GM23338 (cell line): Measurements from ENCODE around the gene ANKRD44. TPM values are rescaled to one million over a fixed set of nuclear protein-coding genes. Genes with fewer than 3 reads are reported as not detected.

ENCODE experiments used
- ATAC-seq: fragments of 200-7000 bp; cut with Tn5 transposase; 3 replicates; pipeline ENCODE4 v1.9.1; 2020
- DNase-seq: peaks from one replicate; pipeline ENCODE4 v3.0.0-alpha.2; 2015; ENCODE audit warnings: low spot score
- H2AFZ ChIP-seq: fragments of 200-600 bp; sonication (generic); 2 replicates; pipeline ENCODE4 v1.8.0; 2016; ENCODE audit warnings: antibody characterized with exemption, mild to moderate bottlenecking, moderate library complexity
- H3F3A ChIP-seq: fragments of 200-600 bp; sonication (generic); replicated peaks from 2 replicates; pipeline ENCODE4 v1.8.0; 2017; ENCODE audit warnings: antibody characterized with exemption, mixed run types, low read depth
- H3K27ac ChIP-seq: fragments of 200-600 bp; sonication (generic); 2 replicates; pipeline ENCODE4 v1.6.1; 2016; ENCODE audit warnings: low read depth
- H3K27me3 ChIP-seq: fragments of 200-600 bp; sonication (generic); 2 replicates; pipeline ENCODE4 v1.8.0; 2016; ENCODE audit warnings: mild to moderate bottlenecking, mixed run types, moderate library complexity; ENCODE audit not compliant: insufficient read depth
- H3K36me3 ChIP-seq: fragments of 200-600 bp; sonication (generic); 2 replicates; pipeline ENCODE4 v1.8.0; 2016; ENCODE audit warnings: mild to moderate bottlenecking; ENCODE audit not compliant: insufficient read depth
- H3K4me1 ChIP-seq: fragments of 200-600 bp; sonication (generic); 2 replicates; pipeline ENCODE4 v1.8.0; 2016; ENCODE audit warnings: mild to moderate bottlenecking, moderate library complexity; ENCODE audit not compliant: insufficient read depth
- H3K4me2 ChIP-seq: fragments of 200-600 bp; sonication (generic); 2 replicates; pipeline ENCODE4 v1.7.1; 2017; ENCODE audit warnings: mixed run types
- H3K4me3 ChIP-seq: fragments of 200-600 bp; sonication (generic); 2 replicates; pipeline ENCODE4 v1.6.1; 2016; ENCODE audit warnings: mixed run types
- H3K79me2 ChIP-seq: fragments of 200-600 bp; sonication (generic); replicated peaks from 2 replicates; pipeline ENCODE4 v1.8.0; 2017; ENCODE audit warnings: mild to moderate bottlenecking; ENCODE audit not compliant: insufficient read depth
- H3K9me2 ChIP-seq: fragments of 200-600 bp; sonication (generic); 2 replicates; pipeline ENCODE4 v1.8.0; 2017; ENCODE audit not compliant: insufficient read depth
- H4K20me1 ChIP-seq: fragments of 200-600 bp; sonication (generic); replicated peaks from 2 replicates; pipeline ENCODE4 v1.8.0; 2017; ENCODE audit warnings: mild to moderate bottlenecking; ENCODE audit not compliant: insufficient read depth
- H3K27ac Mint-ChIP-seq: 2 replicates; pipeline ENCODE4 v1.8.0; 2020; ENCODE audit warnings: inconsistent platforms, mild to moderate bottlenecking, moderate library complexity, mixed read lengths
- H3K27me3 Mint-ChIP-seq: 3 replicates; pipeline ENCODE4 v1.8.0; 2022; ENCODE audit warnings: low read depth, mild to moderate bottlenecking, moderate library complexity, mixed read lengths, inconsistent platforms; ENCODE audit not compliant: insufficient read depth, poor library complexity
- H3K36me3 Mint-ChIP-seq: 3 replicates; pipeline ENCODE4 v1.8.0; 2021; ENCODE audit warnings: low read depth, mild to moderate bottlenecking, inconsistent platforms, moderate library complexity, mixed read lengths
- H3K4me1 Mint-ChIP-seq: 3 replicates; pipeline ENCODE4 v1.8.0; 2020; ENCODE audit warnings: mild to moderate bottlenecking, inconsistent platforms, mixed read lengths
- H3K4me3 Mint-ChIP-seq: 3 replicates; pipeline ENCODE4 v1.8.0; 2021; ENCODE audit warnings: moderate library complexity, mild to moderate bottlenecking, inconsistent platforms, mixed read lengths
- H3K9me3 Mint-ChIP-seq: 3 replicates; pipeline ENCODE4 v1.8.0; 2020; ENCODE audit warnings: moderate library complexity, mild to moderate bottlenecking, inconsistent platforms, mixed read lengths
- CREB1 ChIP-seq: fragments of 250-450 bp; sonication (Bioruptor Pico); IDR thresholded peaks from 2 replicates; pipeline ENCODE4 v1.5.0; 2020; ENCODE audit warnings: low read depth, mild to moderate bottlenecking, moderate library complexity
- CTCF ChIP-seq, 2 experiments: fragments of 200-600 bp in 1 of 2; sonication (generic) in 1 of 2; conservative IDR thresholded peaks; 2 replicates each; pipeline versions ENCODE4 v1.5.1 to v1.6.1; 2016 to 2017; ENCODE audit warnings: antibody characterized with exemption in 2 of 2, low read depth in 2 of 2, mild to moderate bottlenecking in 2 of 2, moderate library complexity in 1 of 2
- ETS1 ChIP-seq: IDR thresholded peaks from 2 replicates; pipeline ENCODE4 v1.6.1; 2016; ENCODE audit warnings: antibody characterized with exemption
- EZH2 ChIP-seq: fragments of 200-600 bp; sonication (generic); IDR thresholded peaks from one replicate; pipeline ENCODE4 v1.8.0; 2017; ENCODE audit warnings: antibody characterized with exemption, mild to moderate bottlenecking, low read depth; ENCODE audit not compliant: unreplicated experiment
- EZH2phosphoT487 ChIP-seq: fragments of 200-600 bp; sonication (generic); IDR thresholded peaks from one replicate; pipeline ENCODE4 v1.8.1; 2018; ENCODE audit warnings: antibody characterized with exemption; ENCODE audit not compliant: unreplicated experiment
- JUNB ChIP-seq: IDR thresholded peaks from one replicate; pipeline ENCODE4 v1.6.1; 2016; ENCODE audit warnings: antibody characterized with exemption; ENCODE audit not compliant: unreplicated experiment
- NANOG ChIP-seq: IDR thresholded peaks from 2 replicates; pipeline ENCODE4 v1.6.1; 2016; ENCODE audit warnings: antibody characterized with exemption, borderline replicate concordance
- POLR2AphosphoS5 ChIP-seq: IDR thresholded peaks from 2 replicates; pipeline ENCODE4 v1.6.1; 2016; ENCODE audit warnings: antibody characterized with exemption, low read depth
- REST ChIP-seq: IDR thresholded peaks from one replicate; pipeline ENCODE4 v1.6.1; 2018; ENCODE audit warnings: antibody characterized with exemption; ENCODE audit not compliant: unreplicated experiment
- ZNF114 ChIP-seq: fragments of 250-450 bp; sonication (Bioruptor Pico); IDR thresholded peaks from 2 replicates; pipeline ENCODE4 v1.5.0; 2020; ENCODE audit warnings: mild to moderate bottlenecking, moderate library complexity
- ZNF331 ChIP-seq: fragments of 250-450 bp; sonication (Bioruptor Pico); IDR thresholded peaks from 2 replicates; pipeline ENCODE4 v1.5.0; 2020; ENCODE audit warnings: low read depth, mild to moderate bottlenecking, moderate library complexity
- polyA plus RNA-seq: library from polyadenylated mRNA; unstranded; fragments of >200 nt; fragmentation: Nextera tagmentation; extraction: Ambion mirVana; gene quantifications from 2 replicates; pipeline ENCODE4 v1.2.1, GENCODE V29; 2016
- total RNA-seq: library from RNA; depleted of rRNA; stranded (reverse); fragments of >200 nt; shearing (Covaris generic); gene quantifications from 2 replicates; pipeline ENCODE4 v1.2.3, GENCODE V29; 2014
- TF ChIP-seq, protein P1 (sequence below): fragments of 250-450 bp; sonication (Bioruptor Pico); IDR thresholded peaks from 2 replicates; pipeline ENCODE4 v1.5.0; 2020; ENCODE audit warnings: mild to moderate bottlenecking, moderate library complexity

Gene ANKRD44
- total and polyA plus RNA-seq, 2 experiments from 2014 or later: 0.44 to 0.56 TPM

DNA sequence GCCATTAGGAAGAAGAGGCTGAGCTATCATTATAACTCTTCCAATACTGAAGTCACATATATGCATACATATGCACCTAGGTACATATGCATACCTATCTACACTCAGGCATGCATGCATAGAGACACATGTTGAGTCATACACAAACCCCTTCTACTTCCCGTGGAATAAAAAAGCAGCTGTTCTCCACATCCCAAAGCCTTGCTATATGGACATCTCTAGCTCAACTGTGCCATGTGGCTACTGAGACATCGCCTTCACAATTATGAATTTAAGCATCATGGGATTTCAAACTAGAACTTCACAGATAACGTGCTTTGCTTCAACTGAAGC lies 120.5 kb downstream of the ANKRD44 start:
- no peaks in the 10 kb centered on the region for H3K79me2 ChIP-seq
- no peaks in the 10 kb centered on the region for H3K27me3 Mint-ChIP-seq
- no peak overlapping the region for H3K27ac ChIP-seq
- DNase-seq (no peak), ATAC-seq (peak; percentile 23; the same call in 1 of the 3 replicates)
- no peak overlapping the region for H3K4me3 ChIP-seq
- no peaks in the 10 kb centered on the region for H3K9me3 Mint-ChIP-seq
- H2AFZ ChIP-seq: no peak overlapping the region
- no peak overlapping the region for H3K4me3 Mint-ChIP-seq
- H3K36me3 ChIP-seq: no peaks in the 10 kb centered on the region
- H3K27me3 ChIP-seq: no peaks in the 10 kb centered on the region
- no peaks in the 10 kb centered on the region for H3K4me1 ChIP-seq
- H3K27ac Mint-ChIP-seq: no peak overlapping the region
- H3K36me3 Mint-ChIP-seq: no peaks in the 10 kb centered on the region
- peaks cover 5% of the 10 kb centered on the region; the same call in 1 of the 3 replicates for H3K4me1 Mint-ChIP-seq
- H3F3A ChIP-seq: no peaks in the 10 kb centered on the region
- H4K20me1 ChIP-seq: no peaks in the 10 kb centered on the region
- H3K4me2 ChIP-seq: no peak overlapping the region
- no peaks in the 10 kb centered on the region for H3K9me2 ChIP-seq
- TF ChIP-seq, protein P1, sequence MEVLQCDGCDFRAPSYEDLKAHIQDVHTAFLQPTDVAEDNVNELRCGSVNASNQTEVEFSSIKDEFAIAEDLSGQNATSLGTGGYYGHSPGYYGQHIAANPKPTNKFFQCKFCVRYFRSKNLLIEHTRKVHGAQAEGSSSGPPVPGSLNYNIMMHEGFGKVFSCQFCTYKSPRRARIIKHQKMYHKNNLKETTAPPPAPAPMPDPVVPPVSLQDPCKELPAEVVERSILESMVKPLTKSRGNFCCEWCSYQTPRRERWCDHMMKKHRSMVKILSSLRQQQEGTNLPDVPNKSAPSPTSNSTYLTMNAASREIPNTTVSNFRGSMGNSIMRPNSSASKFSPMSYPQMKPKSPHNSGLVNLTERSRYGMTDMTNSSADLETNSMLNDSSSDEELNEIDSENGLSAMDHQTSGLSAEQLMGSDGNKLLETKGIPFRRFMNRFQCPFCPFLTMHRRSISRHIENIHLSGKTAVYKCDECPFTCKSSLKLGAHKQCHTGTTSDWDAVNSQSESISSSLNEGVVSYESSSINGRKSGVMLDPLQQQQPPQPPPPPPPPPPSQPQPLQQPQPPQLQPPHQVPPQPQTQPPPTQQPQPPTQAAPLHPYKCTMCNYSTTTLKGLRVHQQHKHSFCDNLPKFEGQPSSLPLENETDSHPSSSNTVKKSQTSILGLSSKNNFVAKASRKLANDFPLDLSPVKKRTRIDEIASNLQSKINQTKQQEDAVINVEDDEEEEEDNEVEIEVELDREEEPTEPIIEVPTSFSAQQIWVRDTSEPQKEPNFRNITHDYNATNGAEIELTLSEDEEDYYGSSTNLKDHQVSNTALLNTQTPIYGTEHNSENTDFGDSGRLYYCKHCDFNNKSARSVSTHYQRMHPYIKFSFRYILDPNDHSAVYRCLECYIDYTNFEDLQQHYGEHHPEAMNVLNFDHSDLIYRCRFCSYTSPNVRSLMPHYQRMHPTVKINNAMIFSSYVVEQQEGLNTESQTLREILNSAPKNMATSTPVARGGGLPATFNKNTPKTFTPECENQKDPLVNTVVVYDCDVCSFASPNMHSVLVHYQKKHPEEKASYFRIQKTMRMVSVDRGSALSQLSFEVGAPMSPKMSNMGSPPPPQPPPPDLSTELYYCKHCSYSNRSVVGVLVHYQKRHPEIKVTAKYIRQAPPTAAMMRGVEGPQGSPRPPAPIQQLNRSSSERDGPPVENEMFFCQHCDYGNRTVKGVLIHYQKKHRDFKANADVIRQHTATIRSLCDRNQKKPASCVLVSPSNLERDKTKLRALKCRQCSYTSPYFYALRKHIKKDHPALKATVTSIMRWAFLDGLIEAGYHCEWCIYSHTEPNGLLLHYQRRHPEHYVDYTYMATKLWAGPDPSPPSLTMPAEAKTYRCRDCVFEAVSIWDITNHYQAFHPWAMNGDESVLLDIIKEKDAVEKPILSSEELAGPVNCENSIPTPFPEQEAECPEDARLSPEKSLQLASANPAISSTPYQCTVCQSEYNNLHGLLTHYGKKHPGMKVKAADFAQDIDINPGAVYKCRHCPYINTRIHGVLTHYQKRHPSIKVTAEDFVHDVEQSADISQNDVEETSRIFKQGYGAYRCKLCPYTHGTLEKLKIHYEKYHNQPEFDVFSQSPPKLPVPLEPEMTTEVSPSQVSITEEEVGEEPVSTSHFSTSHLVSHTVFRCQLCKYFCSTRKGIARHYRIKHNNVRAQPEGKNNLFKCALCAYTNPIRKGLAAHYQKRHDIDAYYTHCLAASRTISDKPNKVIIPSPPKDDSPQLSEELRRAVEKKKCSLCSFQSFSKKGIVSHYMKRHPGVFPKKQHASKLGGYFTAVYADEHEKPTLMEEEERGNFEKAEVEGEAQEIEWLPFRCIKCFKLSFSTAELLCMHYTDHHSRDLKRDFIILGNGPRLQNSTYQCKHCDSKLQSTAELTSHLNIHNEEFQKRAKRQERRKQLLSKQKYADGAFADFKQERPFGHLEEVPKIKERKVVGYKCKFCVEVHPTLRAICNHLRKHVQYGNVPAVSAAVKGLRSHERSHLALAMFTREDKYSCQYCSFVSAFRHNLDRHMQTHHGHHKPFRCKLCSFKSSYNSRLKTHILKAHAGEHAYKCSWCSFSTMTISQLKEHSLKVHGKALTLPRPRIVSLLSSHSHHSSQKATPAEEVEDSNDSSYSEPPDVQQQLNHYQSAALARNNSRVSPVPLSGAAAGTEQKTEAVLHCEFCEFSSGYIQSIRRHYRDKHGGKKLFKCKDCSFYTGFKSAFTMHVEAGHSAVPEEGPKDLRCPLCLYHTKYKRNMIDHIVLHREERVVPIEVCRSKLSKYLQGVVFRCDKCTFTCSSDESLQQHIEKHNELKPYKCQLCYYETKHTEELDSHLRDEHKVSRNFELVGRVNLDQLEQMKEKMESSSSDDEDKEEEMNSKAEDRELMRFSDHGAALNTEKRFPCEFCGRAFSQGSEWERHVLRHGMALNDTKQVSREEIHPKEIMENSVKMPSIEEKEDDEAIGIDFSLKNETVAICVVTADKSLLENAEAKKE (CRISPR knock-in tag): no peak
- TF ChIP-seq POLR2AphosphoS5 (no peak), NANOG (no peak), CTCF (conservative IDR thresholded peaks at IDR 0.05; ENCODE audit: low read depth in 2 of 2) (no peak), ZNF331 (CRISPR knock-in tag) (no peak), CREB1 (CRISPR knock-in tag) (no peak), EZH2phosphoT487 (no peak), REST (no peak), JUNB (no peak), ZNF114 (CRISPR knock-in tag) (no peak), EZH2 (no peak), ETS1 (no peak)
